Measurements from ENCODE around the gene AKAP8L. TPM values are rescaled to one million over a fixed set of nuclear protein-coding genes. Genes with fewer than 3 reads are reported as not detected.
A peak's percentile ranks its signal among the peaks of the same experiment; 100 is the strongest.

Gene AKAP8L, protein sequence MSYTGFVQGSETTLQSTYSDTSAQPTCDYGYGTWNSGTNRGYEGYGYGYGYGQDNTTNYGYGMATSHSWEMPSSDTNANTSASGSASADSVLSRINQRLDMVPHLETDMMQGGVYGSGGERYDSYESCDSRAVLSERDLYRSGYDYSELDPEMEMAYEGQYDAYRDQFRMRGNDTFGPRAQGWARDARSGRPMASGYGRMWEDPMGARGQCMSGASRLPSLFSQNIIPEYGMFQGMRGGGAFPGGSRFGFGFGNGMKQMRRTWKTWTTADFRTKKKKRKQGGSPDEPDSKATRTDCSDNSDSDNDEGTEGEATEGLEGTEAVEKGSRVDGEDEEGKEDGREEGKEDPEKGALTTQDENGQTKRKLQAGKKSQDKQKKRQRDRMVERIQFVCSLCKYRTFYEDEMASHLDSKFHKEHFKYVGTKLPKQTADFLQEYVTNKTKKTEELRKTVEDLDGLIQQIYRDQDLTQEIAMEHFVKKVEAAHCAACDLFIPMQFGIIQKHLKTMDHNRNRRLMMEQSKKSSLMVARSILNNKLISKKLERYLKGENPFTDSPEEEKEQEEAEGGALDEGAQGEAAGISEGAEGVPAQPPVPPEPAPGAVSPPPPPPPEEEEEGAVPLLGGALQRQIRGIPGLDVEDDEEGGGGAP
- total RNA-seq (122 TPM), polyA plus RNA-seq (ENCODE audit: insufficient read depth, low read depth, low replicate concordance) (44.3 TPM)
- long read RNA-seq, donor 1, partial matches to known transcripts, result 12 of 19 reads
- long read RNA-seq, donor 1, other reads (novel, unspliced or antisense), result 0 of 19 reads
- long read RNA-seq, donor 2, transcript AKAP8L-201 (14 exons, 2,146 nt), result major isoform, 5 of 10 reads
- long read RNA-seq, donor 2, partial matches to known transcripts, result 0 of 10 reads
- long read RNA-seq, donor 2, other reads (novel, unspliced or antisense), result 0 of 10 reads
- long read RNA-seq, donor 3, transcript AKAP8L-201 (14 exons, 2,146 nt), result major isoform, 5 of 16 reads
- long read RNA-seq, donor 3, partial matches to known transcripts, result 5 of 16 reads
- long read RNA-seq, donor 3, other reads (novel, unspliced or antisense), result 0 of 16 reads
- long read RNA-seq, donor 4, transcript AKAP8L-201 (14 exons, 2,146 nt), result major isoform, 7 of 33 reads
- long read RNA-seq, donor 4, partial matches to known transcripts, result 26 of 33 reads
- long read RNA-seq, donor 4, other reads (novel, unspliced or antisense), result 0 of 33 reads
- long read RNA-seq, donor 5, partial matches to known transcripts, result 0 of 1 reads
- long read RNA-seq, donor 5, other reads (novel, unspliced or antisense), result 0 of 1 reads
- long read RNA-seq, donor 6, partial matches to known transcripts, result 0 of 4 reads
- long read RNA-seq, donor 6, other reads (novel, unspliced or antisense), result 0 of 4 reads
- long read RNA-seq, donor 7, transcript AKAP8L-201 (14 exons, 2,146 nt), result major isoform, 23 of 81 reads
- long read RNA-seq, donor 7, partial matches to known transcripts, result 36 of 81 reads
- long read RNA-seq, donor 7, other reads (novel, unspliced or antisense), result 22 of 81 reads
- long read RNA-seq, donor 8, partial matches to known transcripts, result 0 of 3 reads
- long read RNA-seq, donor 8, other reads (novel, unspliced or antisense), result 0 of 3 reads
- long read RNA-seq, donor 9, partial matches to known transcripts, result 0 of 3 reads
- long read RNA-seq, donor 9, other reads (novel, unspliced or antisense), result 0 of 3 reads
- long read RNA-seq, donor 10, partial matches to known transcripts, result 26 of 33 reads
- long read RNA-seq, donor 10, other reads (novel, unspliced or antisense), result 0 of 33 reads

DNA sequence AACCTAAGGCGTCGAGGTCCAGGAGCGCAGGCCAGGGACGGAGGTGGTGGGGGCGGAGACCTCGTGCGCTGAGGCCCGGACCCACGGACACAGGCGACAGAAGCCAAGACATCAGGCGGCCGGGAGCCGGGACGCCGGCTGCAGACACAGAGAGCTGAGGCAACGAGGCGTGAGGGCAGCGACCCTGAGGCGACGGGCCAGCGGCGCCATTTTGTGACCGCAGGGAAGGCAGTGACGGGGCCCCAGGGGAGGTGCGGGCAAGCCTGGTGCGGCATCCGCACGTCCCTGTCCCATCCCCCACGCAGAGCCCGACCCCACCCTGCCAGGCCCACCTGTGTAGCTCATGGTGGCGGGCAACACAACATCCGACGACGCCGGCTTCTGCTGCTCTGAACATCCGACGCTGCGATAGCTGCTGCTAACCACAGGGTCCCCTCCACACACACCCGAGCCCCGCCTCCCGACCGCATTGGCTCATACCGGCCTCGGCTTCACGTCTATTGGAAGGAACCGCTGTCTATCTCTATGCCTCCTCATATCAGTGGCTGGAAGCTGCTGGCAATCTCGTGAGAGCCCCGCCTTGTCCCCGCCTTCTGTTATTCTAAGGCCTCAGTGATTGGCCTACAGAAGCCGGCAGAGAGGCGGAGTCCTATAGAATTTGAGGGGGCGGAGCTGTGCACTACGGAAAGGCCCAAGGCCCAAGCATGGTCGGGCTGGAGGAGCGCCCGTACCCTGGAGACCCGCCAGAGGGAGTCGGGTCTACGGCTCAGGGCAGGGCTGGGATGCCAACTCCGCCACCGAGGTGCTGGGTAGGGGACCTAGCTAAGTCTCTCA lies at the start of gene AKAP8L:
Gene AKAP8L, minus strand, starts transcription at position 410 of the 834 bp plus-strand sequence. Its CDS starts 65 bp downstream, at position 345.
- Histone ChIP-seq H3K36me3 (ENCODE audit: control insufficient read depth in 2 of 3, insufficient read depth in 3 of 3, low read length in 3 of 3) (peaks cover 0 to 4% (median 1%) of the 10 kb centered on the region in 3 donors), H3K4me1 (ENCODE audit: control insufficient read depth in 2 of 3, insufficient read depth in 2 of 3, low read depth in 1 of 3, low read length in 3 of 3) (peaks cover 0 to 18% (median 14%) of the 10 kb centered on the region in 3 donors), H3K4me3 (ENCODE audit: low read length in 3 of 3) (peak within 1 kb of the TSS; percentile 86 to 96 (median 93)), H3K27ac (ENCODE audit: low read depth in 2 of 2, low read length in 2 of 2) (peak within 1 kb of the TSS; percentile 86 to 88), H3K9me3 (ENCODE audit: control insufficient read depth in 2 of 3, insufficient read depth in 1 of 3, low read length in 3 of 3) (no peaks in the 10 kb centered on the region), H3K27me3 (ENCODE audit: control insufficient read depth, insufficient read depth, low read length) (no peaks in the 10 kb centered on the region), H3K9ac (ENCODE audit: low read length in 3 of 3) (peak within 1 kb of the TSS; percentile 77 to 90 (median 86))
- FAIRE-seq (peak; percentile 98), DNase-seq (peak; percentile 99 to 100 (median 100))
- TF ChIP-seq CTCF (IDR thresholded peaks at IDR 0.05; ENCODE audit: borderline replicate concordance, extremely low read depth, insufficient read depth), result peak; percentile 51
- intact Hi-C loops (cut with DNase I), result no loop called here

- no peaks in the 10 kb centered on the region for H3K36me3 ChIP-seq (ENCODE audit: control insufficient read depth in 2 of 3, insufficient read depth in 3 of 3, low read length in 3 of 3)
- TF ChIP-seq CTCF (IDR thresholded peaks at IDR 0.05; ENCODE audit: borderline replicate concordance, extremely low read depth, insufficient read depth), result no peak
- H3K27ac ChIP-seq (ENCODE audit: low read depth in 2 of 2, low read length in 2 of 2), result no peak overlapping the region
- intact Hi-C loops (cut with DNase I), result no loop called here
- no peaks in the 10 kb centered on the region for H3K9me3 ChIP-seq (ENCODE audit: control insufficient read depth in 2 of 3, insufficient read depth in 1 of 3, low read length in 3 of 3)
- DNase-seq (peak in 1 of 5 donors; percentile 23), FAIRE-seq (no peak)
- no peak overlapping the region for H3K4me3 ChIP-seq (ENCODE audit: low read length in 3 of 3)
- H3K27me3 ChIP-seq (ENCODE audit: control insufficient read depth, insufficient read depth, low read length), result peaks cover 6% of the 10 kb centered on the region
- peaks cover 0 to 4% (median 0%) of the 10 kb centered on the region in 3 donors for H3K4me1 ChIP-seq (ENCODE audit: control insufficient read depth in 2 of 3, insufficient read depth in 2 of 3, low read depth in 1 of 3, low read length in 3 of 3)
- no peak overlapping the region for H3K9ac ChIP-seq (ENCODE audit: low read length in 3 of 3)
Observed at GRCh38 chr19:15467734-15468214, 49.0 kb upstream of the AKAP8L start.
